Measurements from ENCODE around the gene FARSB.

- TF ChIP-seq EZH2 (IDR thresholded peaks at IDR 0.05; ENCODE audit: low read depth), result no peak
- TF ChIP-seq CTCF (conservative IDR thresholded peaks at IDR 0.05), result no peak
Observed at GRCh38 chr2:222572264-222572721, 83.6 kb downstream of the FARSB start.
